Testis (tissue), 2 donors: ENCODE data around the gene MBLAC1.

Experiments used
- CTCF ChIP-seq, 3 experiments: fragments of 450-650 bp in 2 of 3; fragments of 200-600 bp in 1 of 3; sonication (generic) in 1 of 3; IDR thresholded peaks; one replicate each; pipeline ENCODE4 v1.5.1; 2016 to 2019; ENCODE audit warnings: antibody characterized with exemption in 3 of 3, mild to moderate bottlenecking in 2 of 3, moderate library complexity in 1 of 3
- POLR2A ChIP-seq: fragments of 450-650 bp; IDR thresholded peaks from one replicate; pipeline ENCODE4 v1.6.1; 2017; ENCODE audit warnings: antibody characterized with exemption, mild to moderate bottlenecking, moderate library complexity

- no peak for TF ChIP-seq CTCF (IDR thresholded peaks at IDR 0.05)
- TF ChIP-seq POLR2A = no peak
Measured at GRCh38 chr7:100105534-100105933, 21.2 kb upstream of the MBLAC1 start.
